PFSK-1 (cell line): ENCODE results near the gene KRTAP12-2.

ENCODE experiments used
- POLR2AphosphoS5 ChIP-seq: IDR thresholded peaks from 2 replicates; pipeline ENCODE4 v1.6.1; 2012; ENCODE audit warnings: low read depth, mild to moderate bottlenecking, control low read depth, low read length, moderate library complexity
- SIN3A ChIP-seq: IDR thresholded peaks from 2 replicates; pipeline ENCODE4 v1.6.1; 2012; ENCODE audit warnings: mild to moderate bottlenecking, low read length, moderate library complexity, borderline replicate concordance; ENCODE audit not compliant: insufficient read depth

- TF ChIP-seq POLR2AphosphoS5: no peak
- no peak for TF ChIP-seq SIN3A
Measured at GRCh38 chr21:44648557-44649311, 18.0 kb downstream of the KRTAP12-2 start.
